GM23338 (cell line): ENCODE data around the gene SHISAL2B. TPM values are rescaled to one million over a fixed set of nuclear protein-coding genes. Genes with fewer than 3 reads are reported as not detected.

ENCODE experiments used
- ATAC-seq: fragments of 200-7000 bp; cut with Tn5 transposase; 3 replicates; pipeline ENCODE4 v1.9.1; 2020
- DNase-seq: peaks from one replicate; pipeline ENCODE4 v3.0.0-alpha.2; 2015; ENCODE audit warnings: low spot score
- H2AFZ ChIP-seq: fragments of 200-600 bp; sonication (generic); 2 replicates; pipeline ENCODE4 v1.8.0; 2016; ENCODE audit warnings: antibody characterized with exemption, mild to moderate bottlenecking, moderate library complexity
- H3F3A ChIP-seq: fragments of 200-600 bp; sonication (generic); replicated peaks from 2 replicates; pipeline ENCODE4 v1.8.0; 2017; ENCODE audit warnings: antibody characterized with exemption, mixed run types, low read depth
- H3K27ac ChIP-seq: fragments of 200-600 bp; sonication (generic); 2 replicates; pipeline ENCODE4 v1.6.1; 2016; ENCODE audit warnings: low read depth
- H3K27me3 ChIP-seq: fragments of 200-600 bp; sonication (generic); 2 replicates; pipeline ENCODE4 v1.8.0; 2016; ENCODE audit warnings: mild to moderate bottlenecking, mixed run types, moderate library complexity; ENCODE audit not compliant: insufficient read depth
- H3K36me3 ChIP-seq: fragments of 200-600 bp; sonication (generic); 2 replicates; pipeline ENCODE4 v1.8.0; 2016; ENCODE audit warnings: mild to moderate bottlenecking; ENCODE audit not compliant: insufficient read depth
- H3K4me1 ChIP-seq: fragments of 200-600 bp; sonication (generic); 2 replicates; pipeline ENCODE4 v1.8.0; 2016; ENCODE audit warnings: mild to moderate bottlenecking, moderate library complexity; ENCODE audit not compliant: insufficient read depth
- H3K4me2 ChIP-seq: fragments of 200-600 bp; sonication (generic); 2 replicates; pipeline ENCODE4 v1.7.1; 2017; ENCODE audit warnings: mixed run types
- H3K4me3 ChIP-seq: fragments of 200-600 bp; sonication (generic); 2 replicates; pipeline ENCODE4 v1.6.1; 2016; ENCODE audit warnings: mixed run types
- H3K79me2 ChIP-seq: fragments of 200-600 bp; sonication (generic); replicated peaks from 2 replicates; pipeline ENCODE4 v1.8.0; 2017; ENCODE audit warnings: mild to moderate bottlenecking; ENCODE audit not compliant: insufficient read depth
- H3K9me2 ChIP-seq: fragments of 200-600 bp; sonication (generic); 2 replicates; pipeline ENCODE4 v1.8.0; 2017; ENCODE audit not compliant: insufficient read depth
- H4K20me1 ChIP-seq: fragments of 200-600 bp; sonication (generic); replicated peaks from 2 replicates; pipeline ENCODE4 v1.8.0; 2017; ENCODE audit warnings: mild to moderate bottlenecking; ENCODE audit not compliant: insufficient read depth
- H3K27ac Mint-ChIP-seq: 2 replicates; pipeline ENCODE4 v1.8.0; 2020; ENCODE audit warnings: inconsistent platforms, mild to moderate bottlenecking, moderate library complexity, mixed read lengths
- H3K27me3 Mint-ChIP-seq: 3 replicates; pipeline ENCODE4 v1.8.0; 2022; ENCODE audit warnings: low read depth, mild to moderate bottlenecking, moderate library complexity, mixed read lengths, inconsistent platforms; ENCODE audit not compliant: insufficient read depth, poor library complexity
- H3K36me3 Mint-ChIP-seq: 3 replicates; pipeline ENCODE4 v1.8.0; 2021; ENCODE audit warnings: low read depth, mild to moderate bottlenecking, inconsistent platforms, moderate library complexity, mixed read lengths
- H3K4me1 Mint-ChIP-seq: 3 replicates; pipeline ENCODE4 v1.8.0; 2020; ENCODE audit warnings: mild to moderate bottlenecking, inconsistent platforms, mixed read lengths
- H3K4me3 Mint-ChIP-seq: 3 replicates; pipeline ENCODE4 v1.8.0; 2021; ENCODE audit warnings: moderate library complexity, mild to moderate bottlenecking, inconsistent platforms, mixed read lengths
- H3K9me3 Mint-ChIP-seq: 3 replicates; pipeline ENCODE4 v1.8.0; 2020; ENCODE audit warnings: moderate library complexity, mild to moderate bottlenecking, inconsistent platforms, mixed read lengths
- CREB1 ChIP-seq: fragments of 250-450 bp; sonication (Bioruptor Pico); IDR thresholded peaks from 2 replicates; pipeline ENCODE4 v1.5.0; 2020; ENCODE audit warnings: low read depth, mild to moderate bottlenecking, moderate library complexity
- CTCF ChIP-seq, 2 experiments: fragments of 200-600 bp in 1 of 2; sonication (generic) in 1 of 2; conservative IDR thresholded peaks; 2 replicates each; pipeline versions ENCODE4 v1.5.1 to v1.6.1; 2016 to 2017; ENCODE audit warnings: antibody characterized with exemption in 2 of 2, low read depth in 2 of 2, mild to moderate bottlenecking in 2 of 2, moderate library complexity in 1 of 2
- ETS1 ChIP-seq: IDR thresholded peaks from 2 replicates; pipeline ENCODE4 v1.6.1; 2016; ENCODE audit warnings: antibody characterized with exemption
- EZH2 ChIP-seq: fragments of 200-600 bp; sonication (generic); IDR thresholded peaks from one replicate; pipeline ENCODE4 v1.8.0; 2017; ENCODE audit warnings: antibody characterized with exemption, mild to moderate bottlenecking, low read depth; ENCODE audit not compliant: unreplicated experiment
- JUNB ChIP-seq: IDR thresholded peaks from one replicate; pipeline ENCODE4 v1.6.1; 2016; ENCODE audit warnings: antibody characterized with exemption; ENCODE audit not compliant: unreplicated experiment
- NANOG ChIP-seq: IDR thresholded peaks from 2 replicates; pipeline ENCODE4 v1.6.1; 2016; ENCODE audit warnings: antibody characterized with exemption, borderline replicate concordance
- POLR2AphosphoS5 ChIP-seq: IDR thresholded peaks from 2 replicates; pipeline ENCODE4 v1.6.1; 2016; ENCODE audit warnings: antibody characterized with exemption, low read depth
- REST ChIP-seq: IDR thresholded peaks from one replicate; pipeline ENCODE4 v1.6.1; 2018; ENCODE audit warnings: antibody characterized with exemption; ENCODE audit not compliant: unreplicated experiment
- ZNF331 ChIP-seq: fragments of 250-450 bp; sonication (Bioruptor Pico); IDR thresholded peaks from 2 replicates; pipeline ENCODE4 v1.5.0; 2020; ENCODE audit warnings: low read depth, mild to moderate bottlenecking, moderate library complexity
- ZNF462 ChIP-seq: fragments of 250-450 bp; sonication (Bioruptor Pico); IDR thresholded peaks from 2 replicates; pipeline ENCODE4 v1.5.0; 2020; ENCODE audit warnings: mild to moderate bottlenecking, moderate library complexity
- polyA plus RNA-seq: library from polyadenylated mRNA; unstranded; fragments of >200 nt; fragmentation: Nextera tagmentation; extraction: Ambion mirVana; gene quantifications from 2 replicates; pipeline ENCODE4 v1.2.1, GENCODE V29; 2016
- total RNA-seq: library from RNA; depleted of rRNA; stranded (reverse); fragments of >200 nt; shearing (Covaris generic); gene quantifications from 2 replicates; pipeline ENCODE4 v1.2.3, GENCODE V29; 2014

Gene SHISAL2B
- total and polyA plus RNA-seq, 2 experiments from 2014 or later, result 12.3 to 21.1 TPM

- TF ChIP-seq EZH2, result no peak
- TF ChIP-seq JUNB, result no peak
- TF ChIP-seq CREB1 (CRISPR knock-in tag), result no peak
- no peak for TF ChIP-seq ETS1
- no peak for TF ChIP-seq REST
- TF ChIP-seq ZNF331 (CRISPR knock-in tag), result no peak
- no peak for TF ChIP-seq POLR2AphosphoS5
- no peak for TF ChIP-seq NANOG
- TF ChIP-seq CTCF (conservative IDR thresholded peaks at IDR 0.05; ENCODE audit: low read depth in 2 of 2), result no peak
- TF ChIP-seq ZNF462, result no peak
- DNase-seq (peak; percentile 35), ATAC-seq (peak; percentile 81)
- Histone ChIP-seq H3K79me2 (no peaks in the 10 kb centered on the region), H3K27me3 (no peaks in the 10 kb centered on the region), H3K36me3 (no peaks in the 10 kb centered on the region; the same call in 1 of the 2 replicates), H3K4me1 (peaks cover 11% of the 10 kb centered on the region; the same call in 1 of the 2 replicates), H3F3A (no peaks in the 10 kb centered on the region), H3K4me2 (peak overlapping the region; percentile 9; the same call in 1 of the 2 replicates), H3K4me3 (no peak overlapping the region), H3K9me2 (no peaks in the 10 kb centered on the region), H3K27ac (peak overlapping the region; percentile 71), H4K20me1 (no peaks in the 10 kb centered on the region), H2AFZ (no peak overlapping the region)
- H3K4me1 Mint-ChIP-seq, result peaks cover 8% of the 10 kb centered on the region
- peak overlapping the region; percentile 88 for H3K27ac Mint-ChIP-seq
- no peak overlapping the region for H3K4me3 Mint-ChIP-seq
- H3K36me3 Mint-ChIP-seq, result peaks cover 18% of the 10 kb centered on the region; the same call in 2 of the 3 replicates
- H3K27me3 Mint-ChIP-seq, result no peaks in the 10 kb centered on the region
- no peaks in the 10 kb centered on the region for H3K9me3 Mint-ChIP-seq
Measured at GRCh38 chr5:64722588-64722987, 32.3 kb downstream of the SHISAL2B start.
